Fibroblast of peridontal ligament (primary cell): Measurements from ENCODE around the gene CDH13.

Source experiments
- DNase-seq: peaks from one replicate; pipeline ENCODE4 v3.0.0-alpha.2; 2010; ENCODE audit errors: extremely low read depth

Gene CDH13

GRCh38 chr16:83714286-83714685, 1087.5 kb downstream of the CDH13 start:
- DNase-seq: no peak

- DNase-seq: no peak
These were observed 1088.6 kb downstream of the CDH13 start for GRCh38 chr16:83715217-83715920.

- DNase-seq: no peak
These were observed 1090.5 kb downstream of the CDH13 start for GRCh38 chr16:83717308-83717707.

- peak; percentile 37 for DNase-seq
These were observed 1091.0 kb downstream of the CDH13 start for GRCh38 chr16:83717814-83718213.

GRCh38 chr16:83720213-83720612, 1093.4 kb downstream of the CDH13 start:
- no peak for DNase-seq

GRCh38 chr16:83720981-83721380, 1094.2 kb downstream of the CDH13 start:
- DNase-seq: no peak

- no peak for DNase-seq
These were observed 1094.9 kb downstream of the CDH13 start for GRCh38 chr16:83721676-83722075.

- DNase-seq: no peak
These were observed 1095.9 kb downstream of the CDH13 start for GRCh38 chr16:83722456-83723183.

- DNase-seq: no peak
These were observed 1096.5 kb downstream of the CDH13 start for GRCh38 chr16:83723244-83723643.

- DNase-seq: no peak
These were observed 1097.1 kb downstream of the CDH13 start for GRCh38 chr16:83723901-83724300.

GRCh38 chr16:83724585-83724984, 1097.8 kb downstream of the CDH13 start:
- DNase-seq: no peak

GRCh38 chr16:83725313-83725712, 1098.5 kb downstream of the CDH13 start:
- DNase-seq: no peak

GRCh38 chr16:83727018-83727417, 1100.2 kb downstream of the CDH13 start:
- peak; percentile 60 for DNase-seq

- DNase-seq: no peak
These were observed 1101.1 kb downstream of the CDH13 start for GRCh38 chr16:83727751-83728352.

- no peak for DNase-seq
These were observed 1101.7 kb downstream of the CDH13 start for GRCh38 chr16:83728492-83728891.

GRCh38 chr16:83730812-83731211, 1104.0 kb downstream of the CDH13 start:
- DNase-seq: no peak

GRCh38 chr16:83732536-83732935, 1105.8 kb downstream of the CDH13 start:
- DNase-seq: no peak

GRCh38 chr16:83733301-83733700, 1106.5 kb downstream of the CDH13 start:
- DNase-seq: no peak

GRCh38 chr16:83734136-83734535, 1107.4 kb downstream of the CDH13 start:
- no peak for DNase-seq

- no peak for DNase-seq
These were observed 1111.1 kb downstream of the CDH13 start for GRCh38 chr16:83737729-83738354.

- no peak for DNase-seq
These were observed 1112.2 kb downstream of the CDH13 start for GRCh38 chr16:83738923-83739503.
